Islet precursor cell (in vitro differentiated cells): ENCODE data around the gene ZNF865.

ENCODE experiments used
- DNase-seq: peaks from one replicate; pipeline ENCODE4 v3.0.0-alpha.2; 2018

ZNF865 gene

GRCh38 chr19:55588738-55589137, 16.7 kb upstream of the ZNF865 start:
- DNase-seq = no peak

DNA sequence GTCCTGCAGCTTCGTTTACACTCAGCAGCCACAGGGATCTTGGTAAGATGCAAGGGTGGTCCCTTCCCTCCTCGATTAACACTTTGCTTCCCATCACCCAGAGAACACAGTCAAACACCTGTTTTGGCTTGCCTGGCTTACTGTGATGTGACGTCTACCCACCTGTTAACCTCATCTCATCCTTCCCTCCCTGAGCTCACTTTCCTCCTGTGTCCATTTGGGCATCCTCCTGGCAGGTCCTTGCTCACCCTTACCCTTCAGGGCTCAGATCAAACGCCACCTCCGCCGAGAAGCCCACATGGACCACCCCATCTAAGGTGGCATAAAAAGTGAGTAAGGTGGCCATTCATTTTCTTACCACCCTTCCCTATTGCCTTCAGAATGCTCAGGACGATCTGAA, 15.3 kb upstream of the ZNF865 start:
- no peak for DNase-seq

DNA sequence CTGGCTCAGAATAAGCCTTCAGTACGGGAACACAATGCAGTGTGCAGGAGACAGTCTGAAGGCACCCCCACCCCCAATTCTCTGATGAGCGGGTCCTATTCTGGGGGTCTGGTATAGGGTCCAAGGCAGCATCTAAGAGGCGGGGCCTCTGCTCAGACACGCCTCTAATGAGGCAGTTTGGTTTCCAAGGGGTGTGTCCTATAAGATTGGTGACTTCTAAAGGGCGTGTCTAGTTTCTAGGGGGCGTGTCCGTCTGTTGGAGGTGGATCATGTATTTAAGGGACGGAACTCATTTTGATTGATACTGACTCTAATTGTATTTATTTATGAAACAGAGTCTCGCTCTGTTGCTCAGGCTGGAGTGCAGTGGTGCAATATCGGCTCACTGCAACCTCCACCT, 14.8 kb upstream of the ZNF865 start:
- DNase-seq = no peak

GRCh38 chr19:55591555-55591954, 13.9 kb upstream of the ZNF865 start:
- DNase-seq = no peak

GRCh38 chr19:55592391-55593090, 12.9 kb upstream of the ZNF865 start:
- DNase-seq = no peak

- no peak for DNase-seq
These were observed 12.2 kb upstream of the ZNF865 start for GRCh38 chr19:55593096-55593772.

- DNase-seq = no peak
These were observed 10.4 kb upstream of the ZNF865 start for GRCh38 chr19:55594996-55595545.

DNA sequence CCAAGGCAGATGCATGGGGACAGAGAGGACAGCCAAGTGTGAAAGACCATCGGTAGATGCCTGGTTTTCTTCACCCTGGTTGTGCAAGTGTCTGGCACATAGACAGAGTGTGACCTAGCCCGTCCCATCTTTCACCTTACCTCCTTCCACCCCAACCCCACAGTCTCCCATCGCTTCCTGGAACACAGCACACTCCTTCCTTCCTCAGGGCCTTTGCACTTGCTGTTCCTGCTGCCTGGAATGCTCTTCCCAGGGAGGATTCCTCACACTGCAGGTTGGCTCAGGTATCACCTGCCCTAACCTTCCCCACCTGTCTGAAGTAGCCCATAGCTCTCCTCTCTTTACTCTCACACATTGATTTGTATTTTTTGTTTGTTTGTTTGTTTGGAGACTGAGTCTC, 9.1 kb upstream of the ZNF865 start:
- DNase-seq = no peak

GRCh38 chr19:55597501-55597921, 7.9 kb upstream of the ZNF865 start:
- peak; percentile 46 for DNase-seq

DNA sequence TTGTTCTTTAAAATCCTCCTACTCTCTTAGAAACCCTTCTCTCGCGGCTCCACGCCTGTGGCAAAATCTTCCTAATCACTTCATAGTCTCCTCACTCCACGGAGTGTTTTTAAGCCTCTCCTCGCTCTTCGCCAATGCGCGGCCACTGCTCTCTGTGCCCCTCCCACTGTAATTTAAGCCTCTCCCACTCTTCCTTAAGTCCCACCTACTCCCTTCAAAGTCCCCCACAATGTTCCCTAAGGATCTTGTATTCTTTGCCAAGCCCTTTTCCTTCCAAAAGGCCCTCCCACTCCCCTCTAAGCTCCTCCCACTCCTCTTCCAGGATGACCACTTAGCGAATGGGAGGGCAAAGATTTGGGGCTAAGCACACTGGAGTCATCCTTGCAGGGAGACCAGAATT, 7.4 kb upstream of the ZNF865 start:
- no peak for DNase-seq

DNA sequence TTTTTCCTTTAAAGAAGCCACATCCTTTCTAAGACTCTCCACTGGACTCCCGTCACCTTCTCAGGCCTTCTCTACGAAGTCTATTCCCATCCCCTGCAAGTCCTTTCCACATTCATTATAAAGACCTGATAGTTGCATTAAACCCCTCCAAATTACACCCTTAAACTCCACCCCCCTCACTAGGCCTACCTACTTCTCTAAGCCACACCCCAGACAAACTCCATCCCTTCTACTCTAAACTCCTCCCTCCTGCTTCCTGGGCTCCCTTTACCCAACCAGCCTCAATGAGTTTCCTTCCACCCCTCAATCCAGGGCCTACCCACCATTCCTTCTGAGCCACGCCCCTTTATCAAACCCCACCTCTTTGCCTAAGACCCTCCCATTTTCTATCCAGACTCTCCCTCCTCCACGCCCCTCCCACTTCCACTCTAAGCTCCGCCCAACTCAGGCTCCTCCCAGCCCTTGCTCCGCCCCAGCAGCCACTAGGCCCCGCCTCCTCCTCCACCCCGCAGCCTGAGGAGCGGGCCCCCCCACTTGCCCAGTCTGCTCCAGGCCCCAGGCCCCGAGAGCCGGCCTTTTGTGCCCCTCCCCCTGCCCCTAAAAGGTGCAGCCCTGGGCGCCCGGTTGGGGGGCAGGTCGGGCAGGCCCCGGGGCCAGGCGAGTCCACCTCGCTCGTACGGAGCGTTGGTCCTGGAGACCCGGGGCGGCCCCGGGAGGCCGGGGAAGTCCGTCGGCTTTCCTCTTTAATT, 6.6 kb upstream of the ZNF865 start:
- DNase-seq = peak; percentile 98

DNA sequence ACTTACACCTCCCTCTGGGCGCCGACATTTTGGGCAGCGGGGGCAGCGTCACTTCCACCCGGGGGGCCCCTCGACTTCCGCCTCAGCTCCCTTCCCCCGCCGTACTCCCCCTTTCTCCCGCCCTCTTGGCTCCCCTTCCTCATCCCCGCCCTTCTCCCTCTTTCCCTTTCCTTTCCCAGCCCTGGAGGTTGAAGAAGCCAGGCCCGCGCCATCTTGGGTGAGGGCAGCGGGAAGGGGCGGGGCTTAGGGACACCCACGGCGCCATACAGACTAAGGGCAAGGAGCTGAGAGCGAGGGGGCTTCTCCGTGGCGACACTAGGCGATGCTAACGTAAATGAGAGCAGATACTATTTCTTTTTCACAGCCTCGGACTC, 6.0 kb upstream of the ZNF865 start, which contains the start of gene FIZ1:
TSS of gene FIZ1 (minus strand) at position 50 of the 374 bp plus-strand sequence. CDS start 1,652 bp downstream, outside the sequence.
- DNase-seq = peak; percentile 99

DNA sequence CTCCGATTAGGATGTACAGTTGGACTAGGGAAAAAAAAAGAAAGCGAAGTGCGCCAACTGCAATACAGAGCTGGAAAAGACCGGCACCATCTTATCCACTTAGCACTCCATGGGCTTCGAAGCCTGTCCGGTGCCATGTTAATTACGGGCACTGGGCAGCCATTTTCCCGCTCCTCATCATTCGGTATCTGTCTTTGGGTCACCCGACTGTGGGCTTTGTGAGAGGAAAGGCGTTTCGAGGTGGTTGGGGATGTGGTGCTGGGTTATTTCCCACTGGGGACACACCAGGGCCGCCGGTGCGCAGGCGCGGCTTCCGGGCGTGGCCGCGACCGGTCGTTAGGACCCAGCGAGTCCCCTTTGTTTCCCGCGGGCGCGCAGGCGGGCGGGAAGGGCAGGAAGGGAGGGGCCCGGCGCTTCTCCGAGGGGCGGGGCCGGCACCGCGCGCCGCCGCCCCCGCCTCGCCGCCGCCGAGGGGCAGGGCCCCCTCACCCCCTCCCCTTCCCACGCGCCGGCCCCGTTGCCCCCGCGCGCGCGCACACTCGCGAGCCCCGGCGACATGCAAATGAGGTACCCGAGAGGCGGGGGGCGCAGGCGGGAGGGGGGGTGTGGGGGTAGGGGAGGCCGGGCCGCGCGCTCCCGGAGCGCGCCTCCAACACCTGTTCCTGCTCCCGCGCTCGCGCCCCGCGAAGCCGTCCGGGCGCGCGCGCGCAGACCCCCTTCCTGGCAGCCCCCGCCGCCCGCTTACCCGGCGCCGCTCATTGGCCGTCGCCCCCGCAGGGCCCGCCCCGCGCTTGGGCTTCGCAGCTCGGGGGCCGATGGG, 5.4 kb upstream of the ZNF865 start, which contains the start of gene ZNF524:
TSS of gene ZNF524 (plus strand) at position 447 of the 820 bp plus-strand sequence. CDS start 1,825 bp downstream, outside the sequence.
- DNase-seq = peak; percentile 92

- no peak for DNase-seq
These were observed 4.8 kb upstream of the ZNF865 start for GRCh38 chr19:55600662-55601028.

- no peak for DNase-seq
These were observed 4.4 kb upstream of the ZNF865 start for GRCh38 chr19:55601084-55601483.

DNA sequence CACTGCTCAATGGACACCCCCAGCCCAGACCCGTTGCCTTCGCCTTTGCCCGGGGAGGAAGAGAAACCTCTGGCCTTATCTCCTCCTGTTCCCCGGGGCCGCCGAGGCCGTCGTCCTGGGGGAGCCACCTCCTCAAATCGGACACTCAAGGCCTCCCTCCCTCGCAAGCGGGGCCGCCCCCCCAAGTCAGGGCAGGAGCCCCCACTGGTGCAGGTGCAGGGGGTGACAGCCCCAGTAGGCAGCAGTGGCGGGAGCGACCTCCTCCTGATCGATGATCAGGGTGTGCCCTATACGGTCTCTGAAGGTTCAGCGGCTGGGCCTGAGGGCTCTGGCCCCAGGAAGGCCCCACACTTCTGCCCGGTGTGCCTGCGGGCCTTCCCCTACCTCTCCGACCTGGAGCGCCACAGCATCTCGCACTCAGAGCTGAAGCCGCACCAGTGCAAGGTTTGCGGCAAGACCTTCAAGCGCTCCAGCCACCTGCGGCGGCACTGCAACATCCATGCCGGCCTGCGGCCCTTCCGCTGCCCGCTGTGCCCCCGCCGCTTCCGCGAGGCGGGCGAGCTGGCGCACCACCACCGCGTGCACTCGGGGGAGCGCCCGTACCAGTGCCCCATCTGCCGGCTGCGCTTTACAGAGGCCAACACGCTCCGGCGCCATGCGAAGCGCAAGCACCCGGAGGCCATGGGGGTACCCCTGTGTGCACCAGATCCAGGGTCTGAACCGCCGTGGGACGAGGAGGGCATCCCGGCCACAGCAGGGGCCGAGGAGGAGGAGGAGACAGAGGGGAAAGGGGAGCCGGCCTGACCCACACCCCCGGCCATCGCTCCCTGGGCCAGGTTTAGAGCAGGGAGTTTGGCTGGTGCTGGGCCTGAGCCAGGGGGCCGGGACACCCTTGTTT, 3.1 kb upstream of the ZNF865 start:
- no peak for DNase-seq

- peak; percentile 34 for DNase-seq
These were observed 2.3 kb upstream of the ZNF865 start for GRCh38 chr19:55603115-55603514.

DNA sequence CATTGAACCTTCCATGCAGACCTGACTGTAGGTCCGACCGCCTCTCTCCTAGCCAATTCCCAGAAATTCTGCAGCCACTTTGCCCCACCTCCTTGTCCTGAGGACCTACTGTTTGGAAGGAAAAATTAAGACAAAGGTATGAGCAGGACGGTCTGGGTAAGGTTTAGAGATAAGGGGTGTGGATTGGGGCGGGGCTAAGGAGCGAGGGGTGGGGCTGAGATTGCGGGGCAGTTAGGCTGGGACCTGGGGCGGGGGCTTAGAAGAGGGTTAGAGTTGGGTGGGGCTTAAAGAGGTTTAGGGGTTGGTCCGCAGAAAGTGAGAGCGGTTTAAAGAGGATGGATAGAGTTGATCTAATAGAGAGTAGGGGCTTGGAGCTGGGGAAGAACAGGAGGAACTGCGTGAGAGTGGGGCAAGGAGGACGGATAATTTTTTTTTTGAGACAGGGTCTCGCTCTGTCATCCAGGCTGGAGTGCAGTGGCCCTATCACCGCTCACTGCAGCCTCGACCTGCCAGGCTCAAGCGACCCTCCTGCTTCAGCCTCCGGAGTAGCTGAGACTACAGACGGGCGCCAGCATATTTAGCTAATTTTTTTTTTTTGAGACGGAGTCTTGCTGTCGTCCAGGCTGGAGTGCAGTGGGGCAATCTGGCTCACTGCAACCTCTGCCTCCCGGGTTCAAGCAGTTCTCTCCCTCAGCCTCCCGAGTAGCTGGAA, 1.7 kb upstream of the ZNF865 start:
- no peak for DNase-seq

- peak; percentile 99 for DNase-seq
These were observed 225 bp upstream of the ZNF865 start for GRCh38 chr19:55605207-55605636.

GRCh38 chr19:55606471-55606787, 982 bp downstream of the ZNF865 start:
- no peak for DNase-seq

GRCh38 chr19:55606817-55607216, 1.4 kb downstream of the ZNF865 start:
- no peak for DNase-seq
